ENCODE results near the gene CDNF.
A peak's percentile ranks its signal among the peaks of the same experiment; 100 is the strongest.

The CDNF gene

GRCh38 chr10:14784459-14785055 lies 53.3 kb downstream of the CDNF start:
- peaks cover 4% of the 10 kb centered on the region for H3K9me3 Mint-ChIP-seq
- H3K27ac Mint-ChIP-seq: no peak overlapping the region
- H3K36me3 Mint-ChIP-seq (ENCODE audit: low read depth): no peaks in the 10 kb centered on the region
- DNase-seq: no peak
- peaks cover 8% of the 10 kb centered on the region for H3K4me1 Mint-ChIP-seq (ENCODE audit: low read depth)
- no peaks in the 10 kb centered on the region for H3K27me3 Mint-ChIP-seq
- no peak overlapping the region for H3K4me3 Mint-ChIP-seq

DNA sequence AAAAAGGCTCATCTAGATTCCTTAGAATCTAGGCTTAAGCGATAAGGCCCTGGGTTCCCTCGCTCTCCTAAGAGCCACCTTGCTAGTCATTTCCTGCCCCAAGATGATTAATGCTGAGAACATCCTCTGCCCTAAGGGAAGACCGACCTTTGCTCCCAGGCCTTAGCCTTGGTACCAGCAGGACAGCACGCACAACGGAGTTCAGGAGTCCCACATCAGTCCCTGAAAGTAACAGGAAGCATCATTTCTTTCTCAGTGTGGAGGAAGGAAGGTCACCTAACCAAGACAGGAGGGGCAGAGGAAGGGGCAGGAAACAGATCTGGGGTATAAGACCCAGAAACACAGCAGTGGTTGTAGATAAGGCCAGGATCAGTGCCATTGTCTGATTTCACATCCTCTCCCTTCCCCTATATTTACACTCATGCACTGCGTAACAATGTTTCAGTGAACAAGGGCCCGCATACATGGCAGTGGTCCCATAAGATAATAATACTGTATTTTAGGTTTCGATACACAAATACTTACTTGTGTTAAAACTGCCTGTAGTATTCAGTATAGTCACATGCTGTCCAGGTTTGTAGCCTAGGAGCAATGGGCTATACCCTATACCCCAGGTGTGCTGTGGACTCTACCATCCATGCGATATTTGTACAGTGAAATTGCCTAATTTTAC lies 55.0 kb downstream of the CDNF start:
- Mint-ChIP-seq H3K4me1 (ENCODE audit: low read depth) (peaks cover 8% of the 10 kb centered on the region), H3K27ac (peak overlapping the region; percentile 77), H3K4me3 (no peak overlapping the region), H3K27me3 (no peaks in the 10 kb centered on the region), H3K9me3 (peaks cover 2% of the 10 kb centered on the region), H3K36me3 (ENCODE audit: low read depth) (no peaks in the 10 kb centered on the region)
- DNase-seq: no peak

- H3K27me3 Mint-ChIP-seq: no peaks in the 10 kb centered on the region
- H3K4me1 Mint-ChIP-seq (ENCODE audit: low read depth): peaks cover 8% of the 10 kb centered on the region
- no peaks in the 10 kb centered on the region for H3K36me3 Mint-ChIP-seq (ENCODE audit: low read depth)
- H3K9me3 Mint-ChIP-seq: peaks cover 2% of the 10 kb centered on the region
- no peak overlapping the region for H3K27ac Mint-ChIP-seq
- no peak overlapping the region for H3K4me3 Mint-ChIP-seq
- no peak for DNase-seq
Measured at GRCh38 chr10:14781763-14782162, 56.1 kb downstream of the CDNF start.

- H3K9me3 Mint-ChIP-seq: no peaks in the 10 kb centered on the region
- no peak overlapping the region for H3K27ac Mint-ChIP-seq
- no peak overlapping the region for H3K4me3 Mint-ChIP-seq
- no peaks in the 10 kb centered on the region for H3K27me3 Mint-ChIP-seq
- no peaks in the 10 kb centered on the region for H3K36me3 Mint-ChIP-seq (ENCODE audit: low read depth)
- H3K4me1 Mint-ChIP-seq (ENCODE audit: low read depth): peaks cover 8% of the 10 kb centered on the region
- DNase-seq: no peak
Measured at GRCh38 chr10:14779001-14779651, 58.7 kb downstream of the CDNF start.

DNA sequence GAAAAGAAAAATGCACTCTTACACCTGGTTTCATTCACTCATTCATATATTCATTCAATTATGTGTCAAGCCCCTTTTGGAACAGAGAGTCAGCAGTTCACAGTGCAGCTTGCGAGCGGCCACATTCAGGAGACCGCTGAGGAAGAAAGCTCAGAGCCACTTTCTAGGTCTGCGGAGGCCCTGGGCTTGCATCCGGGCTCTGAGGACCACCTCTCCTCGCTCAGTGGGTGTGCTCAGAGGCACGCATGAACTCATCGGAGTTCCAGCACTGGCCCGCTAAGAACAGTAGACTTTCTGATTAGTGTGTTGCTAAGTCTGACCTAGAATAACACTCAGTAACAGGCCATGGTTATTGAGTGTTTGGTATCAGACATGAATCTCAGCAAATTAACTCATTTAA lies 61.3 kb downstream of the CDNF start:
- no peaks in the 10 kb centered on the region for H3K9me3 Mint-ChIP-seq
- H3K4me3 Mint-ChIP-seq: no peak overlapping the region
- no peak for DNase-seq
- no peaks in the 10 kb centered on the region for H3K27me3 Mint-ChIP-seq
- H3K36me3 Mint-ChIP-seq (ENCODE audit: low read depth): no peaks in the 10 kb centered on the region
- no peak overlapping the region for H3K27ac Mint-ChIP-seq
- H3K4me1 Mint-ChIP-seq (ENCODE audit: low read depth): no peaks in the 10 kb centered on the region

DNA sequence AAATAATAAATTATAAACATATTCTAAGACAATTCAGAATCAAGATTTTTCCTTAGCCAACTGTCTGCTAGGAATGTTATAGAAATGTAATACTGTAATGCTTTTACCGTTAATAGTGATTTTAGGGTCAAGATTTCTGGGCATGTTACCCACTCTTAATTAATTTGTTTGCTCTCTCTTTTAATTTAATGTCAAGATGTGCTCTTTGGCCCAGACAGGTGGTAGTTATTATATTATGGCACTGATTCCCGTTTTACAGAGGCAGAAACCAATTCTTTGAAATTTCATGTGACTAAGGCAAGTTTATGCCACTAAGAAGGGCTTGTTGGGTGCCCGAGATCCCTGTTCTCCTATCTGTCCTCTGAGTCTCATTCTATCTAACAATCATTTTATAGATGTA lies 62.2 kb downstream of the CDNF start:
- Mint-ChIP-seq H3K27ac (no peak overlapping the region), H3K36me3 (ENCODE audit: low read depth) (no peaks in the 10 kb centered on the region), H3K4me1 (ENCODE audit: low read depth) (no peaks in the 10 kb centered on the region), H3K27me3 (no peaks in the 10 kb centered on the region), H3K4me3 (no peak overlapping the region), H3K9me3 (no peaks in the 10 kb centered on the region)
- no peak for DNase-seq

DNA sequence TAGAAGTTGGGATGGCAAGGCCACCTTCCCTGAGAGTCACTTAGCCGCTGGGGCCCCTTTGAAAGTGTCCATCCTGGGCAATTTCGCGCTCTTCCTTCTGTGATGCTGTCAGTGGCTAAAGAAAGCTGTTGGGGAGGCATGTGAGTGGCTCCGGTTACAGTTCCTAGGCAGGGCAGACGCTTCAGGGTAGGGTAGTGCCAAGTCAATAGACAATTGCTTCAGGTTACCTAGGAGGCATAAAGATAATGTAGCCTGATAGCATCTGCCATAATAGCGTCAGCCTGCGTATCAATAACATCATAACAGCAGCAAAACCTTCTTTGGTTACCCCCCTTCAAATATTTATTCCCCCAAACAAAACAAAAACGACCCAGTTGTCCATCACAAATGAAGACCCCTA lies 63.0 kb downstream of the CDNF start, which contains the start of gene FAM107B:
FAM107B (minus strand) TSS at position 101 of the 400 bp plus-strand sequence. CDS start 234 bp downstream, outside the sequence.
- DNase-seq: no peak
- Mint-ChIP-seq H3K4me1 (ENCODE audit: low read depth) (no peaks in the 10 kb centered on the region), H3K36me3 (ENCODE audit: low read depth) (no peaks in the 10 kb centered on the region), H3K4me3 (no peak within 1 kb of the TSS), H3K27me3 (no peaks in the 10 kb centered on the region), H3K9me3 (no peaks in the 10 kb centered on the region), H3K27ac (no peak within 1 kb of the TSS)

DNA sequence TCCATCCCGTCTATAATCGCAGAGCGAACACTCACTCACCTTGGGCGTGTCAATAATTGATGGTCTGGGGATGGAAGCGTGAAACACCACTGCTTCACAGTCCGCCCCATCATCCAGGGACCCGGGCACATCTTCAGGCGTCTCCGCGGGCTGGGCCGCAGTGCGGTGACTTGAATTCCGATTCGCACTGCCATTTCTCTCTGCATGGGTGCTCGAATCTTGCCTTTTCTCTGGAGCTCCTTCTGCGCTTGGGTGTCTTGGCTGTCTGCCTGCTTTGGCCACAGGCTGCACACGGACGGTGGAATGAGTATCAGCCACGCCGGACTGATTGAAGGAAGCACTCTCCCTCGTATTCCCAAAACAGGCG lies 63.6 kb downstream of the CDNF start:
- H3K36me3 Mint-ChIP-seq (ENCODE audit: low read depth): no peaks in the 10 kb centered on the region
- H3K27me3 Mint-ChIP-seq: no peaks in the 10 kb centered on the region
- no peak overlapping the region for H3K4me3 Mint-ChIP-seq
- no peaks in the 10 kb centered on the region for H3K9me3 Mint-ChIP-seq
- DNase-seq: no peak
- no peak overlapping the region for H3K27ac Mint-ChIP-seq
- no peaks in the 10 kb centered on the region for H3K4me1 Mint-ChIP-seq (ENCODE audit: low read depth)

DNA sequence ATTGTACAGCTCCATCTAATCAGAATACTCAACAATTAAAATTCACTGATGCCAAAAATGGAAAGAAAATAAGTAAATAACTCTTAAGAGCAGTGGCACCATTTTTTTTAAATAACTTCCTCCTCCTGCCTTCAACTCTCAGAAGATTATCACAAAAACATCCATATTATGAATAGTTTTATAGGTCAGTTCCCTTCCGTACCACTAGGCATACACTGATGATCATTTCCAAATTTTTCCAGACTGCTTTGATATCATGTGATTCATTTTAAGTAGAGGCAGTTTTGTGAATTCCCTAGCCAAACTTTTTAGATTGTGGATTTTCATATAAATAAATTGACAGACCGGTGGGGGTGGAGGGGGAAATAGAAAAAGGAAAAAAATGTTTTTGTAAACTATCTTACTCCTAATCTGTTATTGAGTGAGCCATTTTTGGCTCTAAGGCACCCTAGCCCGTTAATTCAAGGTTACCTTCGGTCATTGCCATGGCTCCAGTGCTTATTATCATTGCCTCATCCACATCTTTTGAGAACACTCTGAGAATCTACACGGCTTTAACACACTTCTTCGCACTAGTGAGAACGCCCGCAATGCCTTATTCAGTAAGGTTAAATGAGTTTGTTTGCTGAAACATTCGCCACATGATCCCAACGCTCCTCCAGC lies 64.2 kb downstream of the CDNF start:
- no peaks in the 10 kb centered on the region for H3K4me1 Mint-ChIP-seq (ENCODE audit: low read depth)
- no peaks in the 10 kb centered on the region for H3K36me3 Mint-ChIP-seq (ENCODE audit: low read depth)
- H3K9me3 Mint-ChIP-seq: no peaks in the 10 kb centered on the region
- no peak overlapping the region for H3K27ac Mint-ChIP-seq
- DNase-seq: no peak
- H3K27me3 Mint-ChIP-seq: no peaks in the 10 kb centered on the region
- H3K4me3 Mint-ChIP-seq: no peak overlapping the region

DNA sequence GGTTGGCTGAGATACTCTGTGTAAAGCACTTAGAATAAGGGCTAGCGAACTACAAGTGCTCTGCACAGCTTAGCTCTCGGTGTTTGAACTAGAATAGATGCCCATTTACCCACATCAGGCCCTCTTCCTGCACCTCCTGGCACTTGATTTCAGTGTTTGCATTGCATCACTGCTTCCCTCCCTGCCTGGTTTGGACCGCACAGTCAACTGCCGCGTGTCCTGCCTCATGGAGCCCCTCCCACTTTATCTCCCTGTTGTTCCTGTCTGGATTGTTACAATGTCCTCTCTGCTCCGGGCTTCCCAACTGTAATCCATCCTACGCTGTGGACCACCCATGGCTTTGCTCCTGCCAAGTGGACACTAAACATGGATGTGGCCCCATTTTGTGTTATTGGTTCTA lies 65.4 kb downstream of the CDNF start:
- Mint-ChIP-seq H3K36me3 (ENCODE audit: low read depth) (no peaks in the 10 kb centered on the region), H3K4me3 (no peak overlapping the region), H3K9me3 (no peaks in the 10 kb centered on the region), H3K27me3 (no peaks in the 10 kb centered on the region), H3K4me1 (ENCODE audit: low read depth) (no peaks in the 10 kb centered on the region), H3K27ac (no peak overlapping the region)
- DNase-seq: no peak

DNA sequence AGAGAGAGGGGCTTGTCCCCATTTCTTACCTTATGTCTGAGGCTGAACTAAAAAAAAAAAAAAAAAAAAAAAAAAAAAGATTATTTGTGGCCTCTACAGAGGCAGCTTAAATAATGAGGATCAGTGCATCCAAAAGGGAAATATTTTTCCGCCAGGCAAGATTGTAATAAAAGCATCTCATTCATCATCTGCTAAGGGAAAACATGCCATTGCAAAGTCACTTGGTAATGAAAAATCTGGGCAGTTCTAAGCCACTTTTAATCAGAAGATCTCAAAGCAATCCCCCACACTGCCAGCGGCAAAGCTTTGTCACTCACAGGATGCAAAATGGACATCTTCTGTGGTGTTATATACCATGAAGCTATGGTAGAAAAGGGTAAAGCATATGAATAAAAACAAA lies 66.9 kb downstream of the CDNF start:
- no peak for DNase-seq
- Mint-ChIP-seq H3K27me3 (no peaks in the 10 kb centered on the region), H3K36me3 (ENCODE audit: low read depth) (no peaks in the 10 kb centered on the region), H3K4me3 (no peak overlapping the region), H3K9me3 (no peaks in the 10 kb centered on the region), H3K4me1 (ENCODE audit: low read depth) (no peaks in the 10 kb centered on the region), H3K27ac (no peak overlapping the region)

All from activated T-cell treated with anti-CD3 and anti-CD28 coated beads, Interleukin-2, amount 50 U/mL, for 24 hours (primary cell).